HG02588 (cell line): ENCODE measurements around the gene TNFSF9.
A peak's percentile ranks its signal among the peaks of the same experiment; 100 is the strongest.
"Not testable (repeated sequence)": the region's sequence is repeated elsewhere in the genome, so short reads cannot be mapped to it uniquely, and the experiment has no call there.

Experiments used
- ATAC-seq: cut with Tn5 transposase; IDR thresholded peaks from one replicate; pipeline ENCODE4 v1.9.1; 2021; ENCODE audit warnings: mild to moderate bottlenecking, moderate library complexity; ENCODE audit not compliant: unreplicated experiment

Gene TNFSF9

DNA sequence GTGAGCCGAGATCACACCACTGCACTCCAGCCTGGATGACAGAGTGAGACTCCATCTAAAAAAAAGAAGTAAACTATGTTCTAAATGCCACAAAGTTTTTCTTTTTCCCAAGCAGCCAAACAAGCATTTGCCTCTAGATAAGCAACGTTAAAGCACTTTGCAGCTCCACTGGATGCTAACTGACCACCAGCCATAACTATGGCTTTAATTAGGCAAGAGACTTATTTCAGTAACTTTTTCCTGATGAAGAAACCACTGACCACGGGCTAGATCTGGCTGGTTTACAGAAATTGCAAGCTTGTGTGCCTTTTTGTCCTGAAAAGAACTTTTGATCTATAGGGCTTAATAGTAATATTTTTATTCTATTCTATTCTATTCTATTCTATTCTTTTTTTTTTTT, 38.0 kb downstream of the TNFSF9 start:
- no peak for ATAC-seq

GRCh38 chr19:6570764-6571163, 39.9 kb downstream of the TNFSF9 start:
- no peak for ATAC-seq

DNA sequence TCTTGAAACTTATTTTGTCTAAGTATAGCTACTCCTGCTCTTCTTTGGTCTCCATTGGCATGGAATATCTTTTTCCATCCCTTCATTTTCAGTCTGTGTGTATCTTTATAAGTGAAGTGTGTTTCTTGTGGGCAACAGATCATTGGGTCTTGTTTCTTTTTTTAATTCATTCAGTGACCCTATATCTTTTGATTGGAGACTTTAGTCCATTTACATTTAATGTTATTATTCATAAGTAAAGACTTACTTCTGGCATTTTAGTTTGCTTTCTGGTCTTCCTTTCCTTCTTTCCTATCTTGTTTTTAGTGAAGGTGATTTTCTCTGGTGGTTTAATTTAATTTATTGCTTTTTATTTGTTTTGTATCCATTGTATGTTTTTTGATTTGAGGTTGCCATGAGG, 40.3 kb downstream of the TNFSF9 start:
- ATAC-seq, result no peak

DNA sequence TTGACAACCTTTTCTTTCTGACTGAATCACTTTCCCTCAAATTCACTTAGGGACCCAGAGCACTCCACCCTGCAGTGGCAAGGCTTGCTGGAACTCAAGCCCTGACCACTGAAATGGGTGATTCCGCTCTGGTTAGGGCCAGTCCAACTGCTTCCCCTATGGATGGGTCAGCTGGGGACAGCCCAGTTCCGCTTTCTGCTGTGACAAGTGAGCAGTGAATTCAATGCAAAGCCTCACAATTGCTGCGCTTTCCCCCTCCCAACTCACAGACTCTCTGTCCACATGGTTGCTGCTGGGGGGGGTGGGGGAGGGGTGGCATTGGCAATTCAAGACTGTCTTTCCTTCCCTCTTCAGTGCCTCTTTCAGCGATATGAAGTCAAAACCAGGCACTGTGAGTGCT, 41.4 kb downstream of the TNFSF9 start:
- ATAC-seq, result no peak

DNA sequence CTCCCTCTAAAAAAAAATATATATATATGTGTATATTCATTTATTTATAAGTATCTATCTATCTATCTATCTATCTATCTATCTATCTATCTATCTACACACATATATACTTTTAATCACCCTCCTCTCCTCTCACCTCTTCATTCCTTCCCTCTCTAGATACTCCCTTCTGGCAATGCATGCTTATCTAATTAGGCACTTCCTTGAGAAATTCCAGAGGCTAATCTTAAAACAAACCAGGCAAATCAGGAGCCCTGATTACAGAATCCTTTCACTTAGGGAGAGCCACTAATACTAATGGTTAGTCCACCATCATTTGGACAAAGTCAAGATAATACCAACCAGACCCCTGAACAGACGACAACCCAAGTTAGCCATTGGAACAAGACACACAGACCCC, 42.5 kb downstream of the TNFSF9 start:
- ATAC-seq, result no peak

GRCh38 chr19:6576869-6577475, 46.1 kb downstream of the TNFSF9 start:
- ATAC-seq, result peak; percentile 7

DNA sequence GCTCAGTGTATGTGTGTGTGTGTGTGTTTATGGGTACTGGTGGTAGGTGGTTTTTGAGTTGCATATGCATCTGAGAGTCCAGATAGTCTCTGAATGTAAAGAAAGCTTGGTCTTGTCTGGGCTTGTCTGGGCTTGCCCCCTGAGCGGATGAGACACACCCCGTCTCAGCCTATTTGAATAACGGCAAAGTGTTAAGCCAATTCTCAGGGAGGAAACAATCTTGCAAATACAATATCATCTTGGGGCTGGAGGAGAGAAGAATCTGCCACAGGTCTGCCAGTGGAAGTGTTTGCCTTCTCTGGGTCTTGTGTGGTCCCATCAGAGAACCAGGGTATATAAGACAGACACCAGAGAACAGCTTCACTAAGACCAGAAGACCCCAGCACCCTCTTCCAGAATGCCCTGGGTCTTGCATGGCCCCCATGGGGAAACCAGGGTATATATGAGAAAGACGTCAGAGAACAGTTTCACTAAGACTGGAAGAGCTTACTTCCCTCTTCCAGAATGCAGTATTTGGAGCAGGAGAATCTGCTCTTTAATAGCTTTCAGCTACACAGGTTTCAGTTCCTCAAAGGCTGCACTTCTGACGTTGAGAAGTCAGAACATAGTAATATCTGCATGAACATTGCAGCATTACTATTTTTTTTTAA, 46.8 kb downstream of the TNFSF9 start:
- ATAC-seq, result peak; percentile 74

DNA sequence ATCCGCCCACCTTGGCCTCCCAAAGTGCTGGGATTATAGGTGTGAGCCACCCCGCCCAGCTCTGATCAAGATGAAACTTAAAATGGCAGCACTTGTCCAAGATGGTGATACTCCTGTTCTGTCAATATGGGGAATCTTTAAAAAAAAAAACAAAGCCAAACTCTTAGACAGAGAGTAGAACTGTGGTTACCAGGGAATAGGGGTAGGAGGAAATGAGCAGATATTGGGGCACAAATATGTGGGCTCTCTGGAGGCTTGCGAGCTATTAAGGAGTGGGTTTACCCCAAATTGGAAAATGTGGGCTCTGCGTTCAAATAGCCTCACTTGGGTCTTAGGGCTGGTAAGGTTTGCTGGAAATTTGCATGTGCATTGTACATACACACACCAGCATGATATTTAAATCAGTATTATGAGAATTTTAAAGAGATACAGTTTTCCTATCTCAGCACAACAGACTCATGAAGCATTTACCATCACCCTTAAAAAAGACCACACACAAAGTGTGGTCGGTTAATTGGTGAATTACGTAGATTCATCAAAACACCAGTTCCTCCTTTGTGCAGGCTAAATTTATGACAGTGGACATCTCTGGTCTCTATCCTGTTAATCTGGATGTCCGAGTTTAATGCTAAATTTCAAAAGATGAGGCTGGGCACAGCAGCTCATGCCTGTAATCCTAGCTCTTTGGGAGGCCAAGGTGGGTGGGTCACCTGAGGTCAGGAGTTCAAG, 48.8 kb downstream of the TNFSF9 start:
- no peak for ATAC-seq

DNA sequence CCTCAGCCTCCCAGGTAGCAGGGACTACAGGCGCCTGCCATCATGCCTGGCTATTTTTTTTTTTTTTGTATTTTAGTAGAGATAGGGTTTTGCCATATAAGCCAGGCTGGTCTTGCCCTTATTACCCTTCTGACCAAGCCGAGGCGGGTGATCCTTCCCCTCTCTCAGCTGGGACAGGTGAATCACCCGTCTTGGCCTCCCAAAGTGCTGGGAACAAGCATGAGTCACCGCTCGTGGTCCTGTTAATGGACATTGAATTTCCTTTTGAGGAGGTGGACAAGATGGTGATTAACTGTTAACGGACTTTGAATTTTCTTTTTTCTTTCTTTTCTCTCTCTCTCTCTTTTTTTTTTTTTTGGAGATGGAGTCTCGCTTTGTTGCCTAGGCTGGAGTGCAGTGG, 49.5 kb downstream of the TNFSF9 start:
- no peak for ATAC-seq

DNA sequence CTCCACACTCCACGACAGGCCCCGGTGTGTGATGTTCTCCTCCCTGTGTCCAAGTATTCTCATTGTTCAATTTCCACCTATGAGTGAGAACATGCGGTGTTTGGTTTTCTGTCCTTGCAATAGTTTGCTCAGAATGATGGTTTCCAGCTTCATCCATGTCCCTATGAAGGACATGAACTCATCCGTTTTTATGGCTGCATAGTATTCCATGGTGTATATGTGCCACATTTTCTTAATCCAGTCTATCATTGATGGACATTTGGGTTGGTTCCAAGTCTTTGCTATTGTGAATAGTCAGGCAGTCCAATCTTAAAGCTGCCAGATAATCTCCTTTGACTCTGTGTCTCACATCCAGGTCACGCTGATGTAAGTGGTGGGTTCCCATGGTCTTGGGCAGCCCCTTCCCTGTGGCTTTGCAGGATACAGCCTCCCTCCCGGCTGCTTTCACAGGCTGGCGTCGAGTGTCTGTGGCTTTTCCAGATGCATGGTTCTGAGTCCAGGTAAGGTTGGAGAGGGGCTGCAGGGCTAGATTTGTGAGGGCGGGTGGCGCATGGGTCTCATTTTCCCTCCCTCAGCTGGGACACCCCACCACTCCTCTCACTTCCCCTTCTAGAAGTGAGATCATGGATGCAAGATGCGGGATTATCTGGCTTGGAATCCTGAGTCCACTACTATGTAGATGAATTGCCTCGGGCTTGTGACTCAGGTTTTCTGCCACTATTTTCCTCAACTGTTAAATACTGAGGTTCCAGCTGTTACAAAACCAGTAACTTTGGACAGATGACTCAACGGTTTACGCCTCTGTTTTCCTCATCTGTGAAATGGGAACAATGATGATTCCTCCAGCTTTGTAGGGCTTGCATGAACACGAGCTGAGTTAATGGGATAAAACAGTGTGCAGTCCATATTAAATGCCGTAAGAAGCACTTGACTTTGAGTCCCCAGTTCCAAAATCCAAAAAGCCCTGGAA, 52.0 kb downstream of the TNFSF9 start:
- not testable (repeated sequence) for ATAC-seq
